ENCODE measurements around the gene DYNC2LI1.

The DYNC2LI1 gene

GRCh38 chr2:43752302-43752701 is 21.5 kb upstream of the DYNC2LI1 start:
- TF ChIP-seq CTCF (IDR thresholded peaks at IDR 0.05; ENCODE audit: unreplicated experiment in 3 of 3), result no peak
- Mint-ChIP-seq H3K27ac (peak overlapping the region in 2 of 3 experiments; percentile 4 to 20), H3K9me3 (no peaks in the 10 kb centered on the region), H3K4me1 (peaks cover 10% of the 10 kb centered on the region), H3K27me3 (ENCODE audit: low read depth) (no peaks in the 10 kb centered on the region), H3K4me3 (no peak overlapping the region), H3K36me3 (ENCODE audit: low read depth) (peaks cover 7% of the 10 kb centered on the region)

- H3K27ac Mint-ChIP-seq, result no peak overlapping the region
- H3K4me1 Mint-ChIP-seq, result peaks cover 14% of the 10 kb centered on the region
- no peaks in the 10 kb centered on the region for H3K9me3 Mint-ChIP-seq
- no peak for TF ChIP-seq CTCF (IDR thresholded peaks at IDR 0.05; ENCODE audit: unreplicated experiment in 3 of 3)
- H3K4me3 Mint-ChIP-seq, result no peak overlapping the region
- H3K36me3 Mint-ChIP-seq (ENCODE audit: low read depth), result peaks cover 7% of the 10 kb centered on the region
- H3K27me3 Mint-ChIP-seq (ENCODE audit: low read depth), result no peaks in the 10 kb centered on the region
Measured at GRCh38 chr2:43754180-43754579, 19.7 kb upstream of the DYNC2LI1 start.

GRCh38 chr2:43758739-43759138 is 15.1 kb upstream of the DYNC2LI1 start:
- no peak for TF ChIP-seq CTCF (IDR thresholded peaks at IDR 0.05; ENCODE audit: unreplicated experiment in 3 of 3)
- H3K27me3 Mint-ChIP-seq (ENCODE audit: low read depth), result no peaks in the 10 kb centered on the region
- peak overlapping the region; percentile 6 to 87 (median 78) for H3K27ac Mint-ChIP-seq
- no peak overlapping the region for H3K4me3 Mint-ChIP-seq
- no peaks in the 10 kb centered on the region for H3K9me3 Mint-ChIP-seq
- peaks cover 7% of the 10 kb centered on the region for H3K36me3 Mint-ChIP-seq (ENCODE audit: low read depth)
- H3K4me1 Mint-ChIP-seq, result peaks cover 4% of the 10 kb centered on the region

- no peaks in the 10 kb centered on the region for H3K27me3 Mint-ChIP-seq (ENCODE audit: low read depth)
- H3K4me1 Mint-ChIP-seq, result peaks cover 4% of the 10 kb centered on the region
- no peak overlapping the region for H3K4me3 Mint-ChIP-seq
- peak overlapping the region; percentile 6 to 87 (median 78) for H3K27ac Mint-ChIP-seq
- no peak for TF ChIP-seq CTCF (IDR thresholded peaks at IDR 0.05; ENCODE audit: unreplicated experiment in 3 of 3)
- peaks cover 6% of the 10 kb centered on the region for H3K36me3 Mint-ChIP-seq (ENCODE audit: low read depth)
- H3K9me3 Mint-ChIP-seq, result no peaks in the 10 kb centered on the region
Measured at GRCh38 chr2:43759195-43759594, 14.6 kb upstream of the DYNC2LI1 start.

GRCh38 chr2:43762286-43762685 is 11.6 kb upstream of the DYNC2LI1 start:
- TF ChIP-seq CTCF (IDR thresholded peaks at IDR 0.05; ENCODE audit: unreplicated experiment in 3 of 3), result no peak
- Mint-ChIP-seq H3K4me1 (peaks cover 8% of the 10 kb centered on the region), H3K4me3 (no peak overlapping the region), H3K27me3 (ENCODE audit: low read depth) (no peaks in the 10 kb centered on the region), H3K27ac (peak overlapping the region in 2 of 3 experiments; percentile 72 to 83), H3K36me3 (ENCODE audit: low read depth) (peaks cover 3% of the 10 kb centered on the region), H3K9me3 (no peaks in the 10 kb centered on the region)

- peaks cover 3% of the 10 kb centered on the region for H3K36me3 Mint-ChIP-seq (ENCODE audit: low read depth)
- TF ChIP-seq CTCF (IDR thresholded peaks at IDR 0.05; ENCODE audit: unreplicated experiment in 3 of 3), result no peak
- H3K27me3 Mint-ChIP-seq (ENCODE audit: low read depth), result no peaks in the 10 kb centered on the region
- peak overlapping the region in 2 of 3 experiments; percentile 52 to 59 for H3K27ac Mint-ChIP-seq
- peaks cover 8% of the 10 kb centered on the region for H3K4me1 Mint-ChIP-seq
- no peak overlapping the region for H3K4me3 Mint-ChIP-seq
- H3K9me3 Mint-ChIP-seq, result no peaks in the 10 kb centered on the region
Measured at GRCh38 chr2:43763091-43763490, 10.7 kb upstream of the DYNC2LI1 start.
